Stimulated activated CD4-positive, alpha-beta T cell treated with anti-CD3 and anti-CD28 coated beads, Interleukin-15, amount 100 ng/mL, for 1 hour (primary cell): ENCODE data around the gene C19orf38.

Experiments
- DNase-seq, 2 donors: peaks; one replicate each; pipeline ENCODE4 v3.0.0-alpha.2; 2020; ENCODE audit warnings: low read depth in 1 of 2, low spot score in 1 of 2

C19orf38 gene

GRCh38 chr19:10899151-10899653 lies 51.0 kb downstream of the C19orf38 start:
- DNase-seq: no peak

DNA sequence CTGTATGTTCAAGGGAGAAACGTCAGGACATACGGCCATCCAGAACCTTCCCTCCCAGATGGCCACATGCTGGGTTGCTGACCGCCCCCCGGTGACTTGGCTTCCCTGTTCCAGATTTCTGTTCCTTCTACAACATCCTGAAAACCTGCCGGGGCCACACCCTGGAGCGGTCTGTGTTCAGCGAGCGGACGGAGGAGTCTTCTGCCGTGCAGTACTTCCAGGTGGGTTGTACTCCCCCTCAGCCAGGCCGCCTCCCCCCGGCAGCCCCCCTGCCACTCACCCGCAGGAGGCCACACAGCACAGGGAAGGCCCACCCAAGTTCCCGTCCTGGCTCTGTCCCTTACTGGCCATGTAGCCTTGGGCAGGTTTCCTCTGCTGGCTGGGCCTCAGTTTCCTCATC lies 59.7 kb downstream of the C19orf38 start:
- no peak for DNase-seq

GRCh38 chr19:10908380-10908960 lies 60.3 kb downstream of the C19orf38 start:
- no peak for DNase-seq

DNA sequence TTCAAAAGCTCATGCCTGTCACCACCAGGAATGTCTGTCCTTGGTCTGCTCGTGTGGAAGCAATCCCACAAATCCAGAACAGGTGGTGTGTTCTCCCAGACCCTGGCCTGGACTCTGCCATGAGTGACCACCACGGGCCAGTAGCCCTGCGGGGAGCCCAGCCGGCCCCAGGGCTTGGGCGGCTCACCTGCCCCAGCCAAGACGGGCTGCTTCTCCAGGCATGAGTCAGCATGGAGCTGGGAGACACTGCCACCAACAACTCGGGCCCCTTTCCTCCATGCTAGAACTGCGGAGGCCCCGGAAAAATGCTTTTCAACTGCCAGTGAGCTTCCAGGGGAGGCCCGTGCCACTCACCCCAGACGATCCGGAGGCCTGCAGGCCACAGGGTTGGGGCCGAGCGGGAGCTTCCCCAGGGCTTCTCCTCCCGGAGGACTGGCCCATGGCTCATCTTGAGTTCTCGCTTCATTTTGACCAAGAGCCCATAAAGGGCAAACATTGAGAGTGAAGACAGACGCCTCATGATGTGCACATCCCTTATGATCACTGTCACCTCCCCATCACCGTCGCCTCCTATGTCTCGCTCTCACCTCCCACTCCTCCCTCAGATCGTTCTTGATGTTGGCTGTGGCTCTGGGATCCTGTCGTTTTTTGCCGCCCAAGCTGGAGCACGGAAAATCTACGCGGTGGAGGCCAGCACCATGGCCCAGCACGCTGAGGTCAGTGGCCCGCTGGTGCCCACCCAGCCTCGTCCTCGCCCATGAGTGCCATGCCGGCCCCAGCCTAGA lies 63.6 kb downstream of the C19orf38 start:
- no peak for DNase-seq

DNA sequence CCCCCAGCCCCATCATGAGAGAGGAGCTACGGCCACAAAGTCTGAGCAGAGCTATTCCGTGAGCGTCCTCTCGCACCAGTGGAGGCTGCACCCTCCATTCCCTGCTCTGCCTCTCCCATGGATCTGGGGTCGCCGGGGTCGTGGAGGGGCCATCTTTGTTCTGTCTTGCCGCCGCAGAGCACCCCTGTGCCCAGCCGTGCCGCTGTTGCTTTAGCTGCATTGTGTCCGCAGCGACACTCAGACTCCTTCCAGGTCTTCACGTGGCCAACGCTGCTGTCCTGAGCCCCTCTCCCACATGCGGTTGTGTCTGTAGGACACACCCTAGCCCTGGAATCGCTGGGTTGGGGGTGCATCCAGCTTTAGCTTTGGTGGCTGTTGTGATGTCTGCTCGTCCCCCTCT lies 64.4 kb downstream of the C19orf38 start:
- no peak for DNase-seq

DNA sequence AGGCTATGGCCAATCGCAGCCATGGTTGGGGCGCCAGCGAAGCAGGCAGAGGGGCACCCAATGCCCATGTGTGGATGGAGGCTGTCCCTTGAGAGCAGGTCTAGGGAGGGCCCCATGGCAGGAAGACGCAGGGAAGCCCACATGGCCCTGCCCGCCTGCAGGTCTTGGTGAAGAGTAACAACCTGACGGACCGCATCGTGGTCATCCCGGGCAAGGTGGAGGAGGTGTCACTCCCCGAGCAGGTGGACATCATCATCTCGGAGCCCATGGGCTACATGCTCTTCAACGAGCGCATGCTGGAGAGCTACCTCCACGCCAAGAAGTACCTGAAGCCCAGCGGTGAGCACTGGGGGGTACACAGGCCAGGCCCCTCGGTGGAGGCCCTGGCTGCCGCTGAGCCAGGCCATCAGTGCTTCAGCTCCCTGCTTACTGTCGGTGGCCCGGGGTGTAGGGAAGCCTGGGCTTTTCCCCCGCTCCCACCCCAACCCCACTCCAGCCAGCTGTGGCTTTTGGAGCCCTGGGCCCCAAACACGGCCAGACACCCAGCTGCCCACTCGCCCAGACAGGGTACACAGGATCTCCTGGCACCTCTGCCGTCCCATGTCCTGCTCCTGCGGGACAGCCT lies 65.6 kb downstream of the C19orf38 start:
- no peak for DNase-seq

GRCh38 chr19:10915130-10916091 lies 67.2 kb downstream of the C19orf38 start:
- no peak for DNase-seq

GRCh38 chr19:10916602-10917001 lies 68.4 kb downstream of the C19orf38 start:
- DNase-seq: no peak

DNA sequence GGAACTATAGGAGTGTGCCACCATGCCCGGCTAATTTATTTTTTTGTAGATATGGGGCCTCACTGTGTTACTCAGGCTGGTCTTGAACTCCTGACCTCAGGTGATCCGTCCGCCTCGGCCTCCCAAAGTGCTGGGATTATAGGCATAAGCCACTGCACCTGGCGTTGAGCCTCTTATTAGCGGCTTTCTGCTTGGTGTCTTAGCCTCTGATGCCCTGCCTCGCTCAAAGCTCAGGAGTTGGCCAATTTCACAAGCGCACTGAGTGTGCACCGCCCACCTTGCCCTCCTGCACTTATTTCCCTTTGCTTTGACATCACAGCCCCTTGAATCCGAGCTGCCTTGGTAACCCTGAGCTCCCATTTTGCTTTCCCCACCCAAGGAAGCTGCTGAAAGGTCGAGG lies 70.1 kb downstream of the C19orf38 start:
- no peak for DNase-seq
